RWPE2 (cell line): ENCODE data around the gene CDHR2.

ENCODE experiments used
- ATAC-seq: fragments of 200-7000 bp; cut with Tn5 transposase; 3 replicates; pipeline ENCODE4 v1.9.1; 2021; ENCODE audit warnings: low read depth
- DNase-seq: peaks from one replicate; pipeline ENCODE4 v3.0.0-alpha.2; 2020; ENCODE audit warnings: low spot score
- H3K27ac ChIP-seq: fragments of 450-650 bp; 2 replicates; pipeline ENCODE4 v1.5.1; 2017; ENCODE audit warnings: mild to moderate bottlenecking; ENCODE audit not compliant: poor library complexity, severe bottlenecking
- H3K27me3 ChIP-seq: fragments of 250-450 bp; sonication (Bioruptor Pico); 2 replicates; pipeline ENCODE4 v1.5.1; 2021; ENCODE audit warnings: mild to moderate bottlenecking, moderate library complexity; ENCODE audit not compliant: insufficient read depth, poor library complexity, severe bottlenecking
- H3K36me3 ChIP-seq: fragments of 250-450 bp; sonication (Bioruptor Pico); 2 replicates; pipeline ENCODE4 v1.5.1; 2020; ENCODE audit warnings: low read depth, mild to moderate bottlenecking, moderate library complexity
- H3K4me1 ChIP-seq: fragments of 250-450 bp; sonication (Bioruptor Pico); 2 replicates; pipeline ENCODE4 v1.5.1; 2021; ENCODE audit warnings: mild to moderate bottlenecking, moderate library complexity; ENCODE audit not compliant: insufficient read depth, poor library complexity, severe bottlenecking
- H3K4me3 ChIP-seq: fragments of 250-450 bp; sonication (Bioruptor Pico); 2 replicates; pipeline ENCODE4 v1.5.1; 2021; ENCODE audit warnings: mild to moderate bottlenecking, moderate library complexity; ENCODE audit not compliant: severe bottlenecking
- H3K9me3 ChIP-seq: fragments of 250-450 bp; sonication (Bioruptor Pico); 2 replicates; pipeline ENCODE4 v1.5.1; 2021; ENCODE audit warnings: mild to moderate bottlenecking, moderate library complexity; ENCODE audit not compliant: severe bottlenecking
- TF ChIP-seq, protein P1 (sequence below): fragments of 450-650 bp; IDR thresholded peaks from one replicate; pipeline ENCODE4 v1.5.1; 2017; ENCODE audit warnings: mild to moderate bottlenecking, moderate library complexity; ENCODE audit not compliant: poor library complexity, severe bottlenecking

Gene CDHR2

DNA sequence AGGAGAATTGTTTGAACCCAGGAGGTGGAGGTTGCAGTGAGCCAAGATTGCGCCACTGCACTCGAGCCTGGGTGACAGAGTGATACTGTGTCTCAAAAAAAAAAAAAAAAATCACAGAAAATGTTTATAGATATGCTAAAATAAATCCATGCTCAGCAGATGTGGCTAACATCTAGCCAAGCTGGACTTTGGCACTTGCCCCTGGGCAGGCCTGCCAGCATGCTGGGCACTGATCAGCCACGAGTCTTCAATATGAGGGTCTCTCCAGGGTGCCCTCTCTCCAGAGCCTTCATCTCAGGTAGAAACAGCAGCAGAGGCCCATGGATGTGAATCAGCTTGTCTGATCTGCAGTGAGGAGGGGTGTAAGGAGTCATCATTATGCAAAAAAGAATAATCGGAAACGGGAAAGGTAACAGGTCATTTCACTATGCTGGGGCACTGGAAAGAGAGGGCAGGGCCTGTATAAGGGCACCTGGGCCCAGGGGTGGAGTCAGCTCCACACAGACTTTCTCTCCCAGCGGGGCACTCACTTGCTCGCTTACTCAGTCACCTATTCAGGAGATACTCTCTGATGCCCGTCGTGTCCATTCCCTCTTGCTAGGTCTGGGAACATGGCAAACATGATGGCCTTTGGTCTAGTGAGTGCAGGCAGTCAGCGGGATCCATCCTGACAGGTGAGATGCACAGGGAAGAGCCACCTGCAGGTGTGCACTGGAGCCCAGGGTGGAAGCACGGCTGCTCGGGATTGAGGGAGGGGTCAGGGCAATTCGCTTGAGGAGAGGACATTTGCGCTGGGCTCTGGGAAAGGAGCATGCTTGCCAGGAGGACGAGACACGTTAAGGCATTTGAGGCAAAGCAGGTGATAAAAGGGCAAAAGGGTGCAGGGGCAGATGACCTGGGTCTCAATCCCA lies 29.1 kb upstream of the CDHR2 start:
- Histone ChIP-seq H3K27ac (no peak overlapping the region), H3K27me3 (no peaks in the 10 kb centered on the region), H3K36me3 (no peaks in the 10 kb centered on the region), H3K9me3 (no peaks in the 10 kb centered on the region), H3K4me3 (no peak overlapping the region), H3K4me1 (no peaks in the 10 kb centered on the region)
- ATAC-seq (peak; percentile 31), DNase-seq (no peak)
- TF ChIP-seq, protein P1, sequence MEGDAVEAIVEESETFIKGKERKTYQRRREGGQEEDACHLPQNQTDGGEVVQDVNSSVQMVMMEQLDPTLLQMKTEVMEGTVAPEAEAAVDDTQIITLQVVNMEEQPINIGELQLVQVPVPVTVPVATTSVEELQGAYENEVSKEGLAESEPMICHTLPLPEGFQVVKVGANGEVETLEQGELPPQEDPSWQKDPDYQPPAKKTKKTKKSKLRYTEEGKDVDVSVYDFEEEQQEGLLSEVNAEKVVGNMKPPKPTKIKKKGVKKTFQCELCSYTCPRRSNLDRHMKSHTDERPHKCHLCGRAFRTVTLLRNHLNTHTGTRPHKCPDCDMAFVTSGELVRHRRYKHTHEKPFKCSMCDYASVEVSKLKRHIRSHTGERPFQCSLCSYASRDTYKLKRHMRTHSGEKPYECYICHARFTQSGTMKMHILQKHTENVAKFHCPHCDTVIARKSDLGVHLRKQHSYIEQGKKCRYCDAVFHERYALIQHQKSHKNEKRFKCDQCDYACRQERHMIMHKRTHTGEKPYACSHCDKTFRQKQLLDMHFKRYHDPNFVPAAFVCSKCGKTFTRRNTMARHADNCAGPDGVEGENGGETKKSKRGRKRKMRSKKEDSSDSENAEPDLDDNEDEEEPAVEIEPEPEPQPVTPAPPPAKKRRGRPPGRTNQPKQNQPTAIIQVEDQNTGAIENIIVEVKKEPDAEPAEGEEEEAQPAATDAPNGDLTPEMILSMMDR: no peak

DNA sequence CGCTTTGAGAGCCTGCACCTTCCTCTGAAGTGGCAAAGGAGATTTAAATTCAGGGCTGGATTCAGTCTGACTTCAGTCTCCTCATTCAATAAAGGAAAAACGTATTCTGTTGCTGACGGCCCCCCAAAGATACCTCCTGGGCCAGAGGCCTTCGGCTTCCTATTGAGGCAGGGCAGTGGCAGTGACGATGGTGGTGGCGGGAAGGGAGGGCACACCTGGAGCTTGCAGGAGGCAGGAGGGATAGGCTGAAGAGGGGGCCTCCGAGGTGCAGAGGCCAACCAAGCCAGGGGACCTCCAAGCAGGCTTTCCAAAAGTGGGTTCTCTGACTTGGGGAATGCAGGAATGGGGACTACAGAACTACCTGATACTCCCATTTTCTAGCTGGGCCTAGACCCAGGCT lies 27.9 kb upstream of the CDHR2 start:
- no peaks in the 10 kb centered on the region for H3K36me3 ChIP-seq
- no peaks in the 10 kb centered on the region for H3K27me3 ChIP-seq
- H3K4me3 ChIP-seq: no peak overlapping the region
- no peak overlapping the region for H3K27ac ChIP-seq
- no peaks in the 10 kb centered on the region for H3K9me3 ChIP-seq
- H3K4me1 ChIP-seq: no peaks in the 10 kb centered on the region
- TF ChIP-seq, protein P1: no peak
- ATAC-seq (peak; percentile 4; the same call in 1 of the 3 replicates), DNase-seq (no peak)

DNA sequence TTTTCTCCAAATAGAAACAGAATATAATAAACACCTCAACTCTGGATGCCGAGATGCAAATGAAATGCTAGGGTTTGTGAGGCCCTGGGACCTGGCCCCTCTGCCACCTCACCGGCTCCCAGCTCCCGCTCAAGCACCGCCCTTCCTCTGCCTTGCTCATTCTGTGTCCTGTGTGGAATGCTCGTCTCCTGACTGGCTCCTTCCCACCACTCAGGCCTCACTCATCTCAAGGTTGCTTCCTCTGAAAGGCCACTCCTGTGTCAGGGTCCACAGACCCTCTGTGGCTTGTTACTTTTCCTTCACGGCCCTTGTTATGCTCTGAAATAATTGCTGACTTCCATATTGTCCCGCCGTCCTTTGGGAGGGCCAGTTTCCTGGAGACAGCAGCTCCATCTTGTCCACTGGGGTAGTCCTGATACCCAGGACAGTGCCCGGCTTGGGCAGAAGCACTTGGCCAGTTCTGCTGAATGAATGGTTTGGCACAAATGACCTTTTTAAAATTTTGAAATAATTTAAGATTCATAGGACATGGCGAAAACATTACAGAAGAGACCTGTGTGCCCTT lies 27.4 kb upstream of the CDHR2 start:
- DNase-seq (no peak), ATAC-seq (peak; percentile 40; the same call in 2 of the 3 replicates)
- Histone ChIP-seq H3K9me3 (no peaks in the 10 kb centered on the region), H3K4me1 (no peaks in the 10 kb centered on the region), H3K27me3 (no peaks in the 10 kb centered on the region), H3K4me3 (no peak overlapping the region), H3K36me3 (peaks cover 4% of the 10 kb centered on the region; the same call in 1 of the 2 replicates), H3K27ac (no peak overlapping the region)
- TF ChIP-seq, protein P1: no peak

GRCh38 chr5:176524138-176524537 lies 25.0 kb upstream of the CDHR2 start:
- Histone ChIP-seq H3K27ac (no peak overlapping the region), H3K9me3 (no peaks in the 10 kb centered on the region), H3K4me3 (no peak overlapping the region), H3K27me3 (no peaks in the 10 kb centered on the region), H3K4me1 (no peaks in the 10 kb centered on the region), H3K36me3 (peaks cover 21% of the 10 kb centered on the region)
- DNase-seq: no peak
- TF ChIP-seq, protein P1: no peak
- ATAC-seq: no peak
